ENCODE data around the gene PIM2.

The PIM2 gene

GRCh38 chrX:48960291-48960690 lies 41.5 kb upstream of the PIM2 start:
- no peak for DNase-seq
- no CpG with 5 or more reads among the region's 2 CpGs for WGBS (ENCODE audit: extremely low coverage, insufficient coverage, low lambda C conversion rate)
- H4K8ac ChIP-seq (ENCODE audit: low read depth, low read length) = no peak overlapping the region

DNA sequence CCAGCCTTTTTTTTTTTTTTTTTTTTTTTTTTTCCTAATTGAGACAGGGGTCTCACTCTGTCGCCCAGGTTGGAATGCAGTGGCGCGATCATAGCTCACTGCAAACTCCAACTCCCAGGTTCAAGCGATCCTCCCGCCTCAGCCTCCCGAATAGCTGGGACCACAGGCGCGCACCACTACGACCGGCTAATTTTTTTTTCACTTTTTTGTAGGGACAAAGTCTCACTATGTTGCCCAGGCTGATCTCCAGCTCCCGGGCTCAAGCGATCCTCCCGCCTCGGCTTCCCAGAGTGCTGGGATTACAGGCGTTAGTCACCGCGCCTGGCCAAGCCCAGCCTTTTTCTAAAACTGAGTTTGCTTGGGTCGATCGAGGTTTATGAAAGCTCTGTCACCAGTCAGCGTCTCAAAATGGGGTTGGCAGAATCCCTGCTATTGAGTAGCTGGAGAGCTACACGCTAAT lies 39.8 kb upstream of the PIM2 start:
- no peak for DNase-seq

More at GRCh38 chrX:48960291-48960690, 41.5 kb upstream of the PIM2 start:
- H3K4me1 ChIP-seq (ENCODE audit: control insufficient read depth, low read depth, low read length) = no peaks in the 10 kb centered on the region
- H3K36me3 ChIP-seq (ENCODE audit: control insufficient read depth, insufficient read depth, low read length) = no peaks in the 10 kb centered on the region
- H3K4ac ChIP-seq (ENCODE audit: low read depth, low read length) = no peak overlapping the region
- no peak overlapping the region for H4K5ac ChIP-seq (ENCODE audit: low read length)
- peaks cover 17% of the 10 kb centered on the region for H3K79me2 ChIP-seq (ENCODE audit: control insufficient read depth, insufficient read depth, low read length)
- no peaks in the 10 kb centered on the region for H3K27me3 ChIP-seq (ENCODE audit: insufficient read depth, low read length, poor library complexity)
- H3K79me1 ChIP-seq (ENCODE audit: low read length) = no peaks in the 10 kb centered on the region
- no peak overlapping the region for H2BK120ac ChIP-seq (ENCODE audit: low read depth, low read length)
- H3K23ac ChIP-seq (ENCODE audit: low read length) = no peak overlapping the region
- no peak overlapping the region for H2BK5ac ChIP-seq (ENCODE audit: low read length)
- no peak overlapping the region for H2AK5ac ChIP-seq (ENCODE audit: low read length)
- H2BK15ac ChIP-seq (replicated peaks; ENCODE audit: low read depth) = no peak overlapping the region
- no peak overlapping the region for H3K9ac ChIP-seq (ENCODE audit: low read length)
- H3K18ac ChIP-seq (ENCODE audit: low read length) = no peak overlapping the region
- H3K4me2 ChIP-seq (ENCODE audit: low read length) = no peak overlapping the region
- no peak overlapping the region for H3K27ac ChIP-seq (ENCODE audit: low read depth, low read length)
- no peak overlapping the region for H3K4me3 ChIP-seq (ENCODE audit: low read length)
- H3K56ac ChIP-seq (ENCODE audit: low read length) = no peak overlapping the region

GRCh38 chrX:48957827-48958634 lies 39.2 kb upstream of the PIM2 start:
- no peaks in the 10 kb centered on the region for H3K4me1 ChIP-seq (ENCODE audit: control insufficient read depth, low read depth, low read length)
- H2BK5ac ChIP-seq (ENCODE audit: low read length) = peak overlapping the region; percentile 70
- H3K4ac ChIP-seq (ENCODE audit: low read depth, low read length) = no peak overlapping the region
- peak overlapping the region; percentile 81 for H3K4me3 ChIP-seq (ENCODE audit: low read length)
- H2BK120ac ChIP-seq (ENCODE audit: low read depth, low read length) = no peak overlapping the region
- H3K23ac ChIP-seq (ENCODE audit: low read length) = no peak overlapping the region
- H3K79me2 ChIP-seq (ENCODE audit: control insufficient read depth, insufficient read depth, low read length) = peaks cover 35% of the 10 kb centered on the region
- H4K5ac ChIP-seq (ENCODE audit: low read length) = no peak overlapping the region
- H3K79me1 ChIP-seq (ENCODE audit: low read length) = no peaks in the 10 kb centered on the region
- H2BK15ac ChIP-seq (replicated peaks; ENCODE audit: low read depth) = no peak overlapping the region
- peak overlapping the region; percentile 85 for H3K56ac ChIP-seq (ENCODE audit: low read length)
- H3K4me2 ChIP-seq (ENCODE audit: low read length) = peak overlapping the region; percentile 84
- H3K27ac ChIP-seq (ENCODE audit: low read depth, low read length) = peak overlapping the region; percentile 83
- peak overlapping the region; percentile 84 for H3K9ac ChIP-seq (ENCODE audit: low read length)
- DNase-seq = peak; percentile 99
- WGBS (ENCODE audit: extremely low coverage, insufficient coverage, low lambda C conversion rate) = no CpG with 5 or more reads among the region's 66 CpGs
- no peak overlapping the region for H2AK5ac ChIP-seq (ENCODE audit: low read length)
- no peaks in the 10 kb centered on the region for H3K36me3 ChIP-seq (ENCODE audit: control insufficient read depth, insufficient read depth, low read length)
- no peak overlapping the region for H4K8ac ChIP-seq (ENCODE audit: low read depth, low read length)
- H3K18ac ChIP-seq (ENCODE audit: low read length) = peak overlapping the region; percentile 71
- H3K27me3 ChIP-seq (ENCODE audit: insufficient read depth, low read length, poor library complexity) = no peaks in the 10 kb centered on the region

More for the DNA sequence above, 39.8 kb upstream of the PIM2 start:
- no peak overlapping the region for H4K5ac ChIP-seq (ENCODE audit: low read length)
- H3K27me3 ChIP-seq (ENCODE audit: insufficient read depth, low read length, poor library complexity) = no peaks in the 10 kb centered on the region
- peak overlapping the region; percentile 60 for H3K4ac ChIP-seq (ENCODE audit: low read depth, low read length)
- no peak overlapping the region for H2BK15ac ChIP-seq (replicated peaks; ENCODE audit: low read depth)
- H3K79me2 ChIP-seq (ENCODE audit: control insufficient read depth, insufficient read depth, low read length) = peaks cover 29% of the 10 kb centered on the region
- H3K56ac ChIP-seq (ENCODE audit: low read length) = peak overlapping the region; percentile 85
- H3K4me3 ChIP-seq (ENCODE audit: low read length) = no peak overlapping the region
- H3K79me1 ChIP-seq (ENCODE audit: low read length) = no peaks in the 10 kb centered on the region
- H3K36me3 ChIP-seq (ENCODE audit: control insufficient read depth, insufficient read depth, low read length) = no peaks in the 10 kb centered on the region
- H3K9ac ChIP-seq (ENCODE audit: low read length) = peak overlapping the region; percentile 82
- H2BK5ac ChIP-seq (ENCODE audit: low read length) = no peak overlapping the region
- H3K4me2 ChIP-seq (ENCODE audit: low read length) = peak overlapping the region; percentile 40
- no peak overlapping the region for H3K18ac ChIP-seq (ENCODE audit: low read length)
- no peak overlapping the region for H2BK120ac ChIP-seq (ENCODE audit: low read depth, low read length)
- no peak overlapping the region for H4K8ac ChIP-seq (ENCODE audit: low read depth, low read length)
- no CpG with 5 or more reads among the region's 21 CpGs for WGBS (ENCODE audit: extremely low coverage, insufficient coverage, low lambda C conversion rate)
- peak overlapping the region; percentile 45 for H3K27ac ChIP-seq (ENCODE audit: low read depth, low read length)
- no peak overlapping the region for H3K23ac ChIP-seq (ENCODE audit: low read length)
- no peak overlapping the region for H2AK5ac ChIP-seq (ENCODE audit: low read length)
- no peaks in the 10 kb centered on the region for H3K4me1 ChIP-seq (ENCODE audit: control insufficient read depth, low read depth, low read length)

DNA sequence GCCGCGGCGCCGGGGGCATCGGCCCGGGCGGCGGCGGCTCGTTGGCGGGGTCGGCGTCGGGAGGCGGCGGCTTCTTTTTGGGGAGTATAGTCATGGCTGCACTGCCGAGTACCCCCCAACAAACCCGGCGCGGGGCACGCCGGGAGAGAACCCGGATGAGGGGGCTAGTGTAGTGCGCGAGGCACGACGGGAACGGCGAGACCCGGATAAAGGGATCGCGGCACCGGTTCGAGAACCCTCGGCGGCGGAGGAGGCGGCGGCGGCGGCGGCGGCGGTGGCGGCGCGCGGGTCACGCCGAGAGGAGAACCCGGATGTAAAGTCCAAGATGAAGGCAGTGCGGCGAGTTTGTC lies 38.6 kb upstream of the PIM2 start, which contains the start of gene OTUD5:
Gene OTUD5 (minus strand): TSS at position 131 of the 350 bp plus-strand sequence. CDS start 37 bp downstream, at position 94.
- H3K36me3 ChIP-seq (ENCODE audit: control insufficient read depth, insufficient read depth, low read length) = no peaks in the 10 kb centered on the region
- no peak for DNase-seq
- H2BK15ac ChIP-seq (replicated peaks; ENCODE audit: low read depth) = no peak within 1 kb of the TSS
- WGBS (ENCODE audit: extremely low coverage, insufficient coverage, low lambda C conversion rate) = no CpG with 5 or more reads among the region's 53 CpGs
- peak within 1 kb of the TSS; percentile 71 for H3K18ac ChIP-seq (ENCODE audit: low read length)
- H3K56ac ChIP-seq (ENCODE audit: low read length) = peak within 1 kb of the TSS; percentile 92
- H3K79me1 ChIP-seq (ENCODE audit: low read length) = no peaks in the 10 kb centered on the region
- peak within 1 kb of the TSS; percentile 83 for H3K27ac ChIP-seq (ENCODE audit: low read depth, low read length)
- H2BK120ac ChIP-seq (ENCODE audit: low read depth, low read length) = no peak within 1 kb of the TSS
- peaks cover 40% of the 10 kb centered on the region for H3K79me2 ChIP-seq (ENCODE audit: control insufficient read depth, insufficient read depth, low read length)
- no peak within 1 kb of the TSS for H3K23ac ChIP-seq (ENCODE audit: low read length)
- no peaks in the 10 kb centered on the region for H3K27me3 ChIP-seq (ENCODE audit: insufficient read depth, low read length, poor library complexity)
- H4K5ac ChIP-seq (ENCODE audit: low read length) = no peak within 1 kb of the TSS
- H4K8ac ChIP-seq (ENCODE audit: low read depth, low read length) = no peak within 1 kb of the TSS
- no peaks in the 10 kb centered on the region for H3K4me1 ChIP-seq (ENCODE audit: control insufficient read depth, low read depth, low read length)
- no peak within 1 kb of the TSS for H2AK5ac ChIP-seq (ENCODE audit: low read length)
- H3K4me2 ChIP-seq (ENCODE audit: low read length) = peak within 1 kb of the TSS; percentile 84
- H3K4me3 ChIP-seq (ENCODE audit: low read length) = peak within 1 kb of the TSS; percentile 81
- H3K4ac ChIP-seq (ENCODE audit: low read depth, low read length) = no peak within 1 kb of the TSS
- peak within 1 kb of the TSS; percentile 70 for H2BK5ac ChIP-seq (ENCODE audit: low read length)
- peak within 1 kb of the TSS; percentile 84 for H3K9ac ChIP-seq (ENCODE audit: low read length)

DNA sequence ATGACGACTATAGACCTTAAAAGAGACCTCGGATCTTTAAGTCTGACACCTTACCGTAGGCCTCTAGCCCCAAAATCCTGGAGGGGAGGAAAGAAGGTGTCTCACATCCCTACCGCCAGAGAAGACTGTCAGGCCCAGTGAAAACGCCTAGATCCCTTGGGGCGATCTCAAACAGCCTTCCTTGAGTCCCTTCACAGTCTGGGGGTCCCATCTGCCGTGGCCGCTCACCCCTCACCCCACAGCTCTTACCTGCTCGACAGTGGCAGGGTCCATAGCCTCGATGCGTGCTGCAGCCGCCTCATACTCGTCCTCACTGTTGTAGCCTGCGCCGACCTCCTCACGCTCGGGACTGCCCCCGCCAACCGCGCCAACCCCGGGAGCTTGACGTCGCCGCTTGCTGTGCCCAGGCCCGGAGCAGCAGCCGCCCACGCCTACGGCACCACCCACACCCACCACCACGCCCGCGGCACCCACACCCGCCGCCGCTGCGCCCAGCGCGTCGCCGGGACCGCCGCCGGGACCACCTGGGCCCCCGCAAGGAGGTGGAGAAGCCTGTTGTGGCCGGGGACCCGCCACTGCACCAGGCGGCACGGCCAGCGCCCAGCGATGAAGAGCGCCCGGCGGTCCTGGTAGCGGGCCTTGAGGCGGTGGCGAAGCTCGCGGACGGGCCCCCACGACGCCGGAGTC lies 38.0 kb upstream of the PIM2 start:
- peak overlapping the region; percentile 83 for H3K27ac ChIP-seq (ENCODE audit: low read depth, low read length)
- H3K27me3 ChIP-seq (ENCODE audit: insufficient read depth, low read length, poor library complexity) = no peaks in the 10 kb centered on the region
- no peak overlapping the region for H3K23ac ChIP-seq (ENCODE audit: low read length)
- H2BK15ac ChIP-seq (replicated peaks; ENCODE audit: low read depth) = no peak overlapping the region
- peak overlapping the region; percentile 82 for H3K9ac ChIP-seq (ENCODE audit: low read length)
- H3K4me2 ChIP-seq (ENCODE audit: low read length) = peak overlapping the region; percentile 59
- no CpG with 5 or more reads among the region's 61 CpGs for WGBS (ENCODE audit: extremely low coverage, insufficient coverage, low lambda C conversion rate)
- peak overlapping the region; percentile 42 for H3K4me3 ChIP-seq (ENCODE audit: low read length)
- no peaks in the 10 kb centered on the region for H3K79me1 ChIP-seq (ENCODE audit: low read length)
- peaks cover 44% of the 10 kb centered on the region for H3K79me2 ChIP-seq (ENCODE audit: control insufficient read depth, insufficient read depth, low read length)
- DNase-seq = no peak
- no peak overlapping the region for H4K8ac ChIP-seq (ENCODE audit: low read depth, low read length)
- H3K18ac ChIP-seq (ENCODE audit: low read length) = peak overlapping the region; percentile 26
- H3K4me1 ChIP-seq (ENCODE audit: control insufficient read depth, low read depth, low read length) = no peaks in the 10 kb centered on the region
- no peak overlapping the region for H3K4ac ChIP-seq (ENCODE audit: low read depth, low read length)
- peak overlapping the region; percentile 92 for H3K56ac ChIP-seq (ENCODE audit: low read length)
- H2AK5ac ChIP-seq (ENCODE audit: low read length) = no peak overlapping the region
- no peak overlapping the region for H2BK5ac ChIP-seq (ENCODE audit: low read length)
- H2BK120ac ChIP-seq (ENCODE audit: low read depth, low read length) = no peak overlapping the region
- H3K36me3 ChIP-seq (ENCODE audit: control insufficient read depth, insufficient read depth, low read length) = no peaks in the 10 kb centered on the region
- no peak overlapping the region for H4K5ac ChIP-seq (ENCODE audit: low read length)
